ENCODE data around the gene CHST2.
"Not testable (repeated sequence)": the region's sequence is repeated elsewhere in the genome, so short reads cannot be mapped to it uniquely, and the experiment has no call there.

The CHST2 gene

GRCh38 chr3:143137435-143138036 is 18.0 kb downstream of the CHST2 start:
- DNase-seq = no peak

DNA sequence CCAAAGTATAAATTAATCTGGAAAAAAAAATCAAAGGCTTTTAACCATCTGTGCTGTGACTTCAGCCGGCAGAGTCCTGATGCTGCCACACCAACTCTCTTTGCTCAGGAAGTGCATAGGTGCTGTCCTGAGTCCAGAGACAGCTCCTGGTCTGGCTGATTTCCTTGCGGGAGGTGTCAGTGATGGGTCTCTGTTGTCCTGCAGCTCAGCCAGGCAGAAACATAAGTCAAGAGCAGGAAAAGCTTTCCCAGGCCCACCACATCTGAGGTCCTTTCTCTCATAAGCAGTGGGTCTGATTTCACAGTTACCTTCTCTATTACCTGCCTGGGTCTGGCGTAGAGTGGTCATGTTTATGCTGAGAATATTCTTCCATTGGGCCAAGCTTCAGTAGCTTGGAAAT is 19.4 kb downstream of the CHST2 start:
- no peak for DNase-seq

- DNase-seq = no peak
Observed at GRCh38 chr3:143139762-143140161, 20.2 kb downstream of the CHST2 start.

- DNase-seq = no peak
Observed at GRCh38 chr3:143140550-143140949, 21.0 kb downstream of the CHST2 start.

DNA sequence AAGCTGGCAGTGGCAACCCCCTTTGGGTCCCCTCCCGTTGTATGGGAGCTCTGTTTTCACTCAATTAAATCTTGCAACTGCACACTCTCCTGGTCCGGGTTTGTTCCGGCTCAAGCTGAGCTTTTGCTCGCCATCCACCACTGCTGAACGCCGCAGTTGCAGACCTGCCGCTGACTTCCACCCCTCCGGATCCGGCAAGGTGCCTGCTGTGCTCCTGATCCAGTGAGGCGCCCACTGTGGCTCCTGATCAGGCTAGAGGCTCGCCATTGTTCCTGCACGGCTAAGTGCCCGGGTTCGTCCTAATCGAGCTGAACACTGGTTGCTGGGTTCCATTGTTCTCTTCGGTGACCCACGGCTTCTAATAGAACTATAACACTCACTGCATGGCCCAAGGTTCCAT is 22.8 kb downstream of the CHST2 start:
- DNase-seq = no peak

DNA sequence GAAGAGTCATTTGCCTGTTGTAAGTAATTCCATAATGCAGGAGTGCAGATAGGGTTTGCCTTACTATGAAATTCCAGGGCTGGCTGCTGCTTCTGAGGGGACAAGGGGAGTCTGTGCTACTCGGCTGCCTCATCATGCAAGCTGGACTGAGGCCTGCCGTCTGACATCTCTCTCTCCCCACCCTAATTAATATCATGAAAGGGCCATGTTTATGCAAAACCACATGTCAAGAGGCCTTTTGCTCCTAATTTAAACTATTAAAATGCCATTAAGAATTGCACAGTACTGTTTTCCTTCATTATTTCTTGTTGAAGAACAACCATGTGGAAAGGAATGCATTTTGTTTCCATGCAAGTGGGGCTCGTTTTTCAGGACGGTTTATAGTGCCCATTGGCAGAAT is 26.3 kb downstream of the CHST2 start:
- DNase-seq = no peak

- no peak for DNase-seq
Observed at GRCh38 chr3:143146486-143147274, 27.1 kb downstream of the CHST2 start.

GRCh38 chr3:143147707-143148106 is 28.1 kb downstream of the CHST2 start:
- no peak for DNase-seq

DNA sequence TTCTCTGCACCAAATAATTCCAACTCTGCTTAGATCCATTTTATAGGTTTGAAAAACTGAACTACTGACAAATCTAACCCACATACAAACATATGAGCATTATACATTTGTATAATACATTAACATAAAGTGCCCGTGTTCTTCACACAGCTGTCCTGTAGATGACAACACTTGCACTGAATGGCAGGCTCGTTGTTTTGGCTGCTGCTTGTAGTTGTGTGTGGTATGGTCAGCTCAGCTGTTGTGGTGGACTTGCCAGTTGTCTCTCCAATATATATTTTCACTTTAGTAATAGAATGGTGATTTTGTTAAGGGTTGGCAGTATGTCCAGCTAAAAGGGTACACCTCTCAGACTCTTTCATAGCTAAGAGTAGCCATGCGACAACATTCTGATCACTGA is 30.5 kb downstream of the CHST2 start:
- DNase-seq = no peak

DNA sequence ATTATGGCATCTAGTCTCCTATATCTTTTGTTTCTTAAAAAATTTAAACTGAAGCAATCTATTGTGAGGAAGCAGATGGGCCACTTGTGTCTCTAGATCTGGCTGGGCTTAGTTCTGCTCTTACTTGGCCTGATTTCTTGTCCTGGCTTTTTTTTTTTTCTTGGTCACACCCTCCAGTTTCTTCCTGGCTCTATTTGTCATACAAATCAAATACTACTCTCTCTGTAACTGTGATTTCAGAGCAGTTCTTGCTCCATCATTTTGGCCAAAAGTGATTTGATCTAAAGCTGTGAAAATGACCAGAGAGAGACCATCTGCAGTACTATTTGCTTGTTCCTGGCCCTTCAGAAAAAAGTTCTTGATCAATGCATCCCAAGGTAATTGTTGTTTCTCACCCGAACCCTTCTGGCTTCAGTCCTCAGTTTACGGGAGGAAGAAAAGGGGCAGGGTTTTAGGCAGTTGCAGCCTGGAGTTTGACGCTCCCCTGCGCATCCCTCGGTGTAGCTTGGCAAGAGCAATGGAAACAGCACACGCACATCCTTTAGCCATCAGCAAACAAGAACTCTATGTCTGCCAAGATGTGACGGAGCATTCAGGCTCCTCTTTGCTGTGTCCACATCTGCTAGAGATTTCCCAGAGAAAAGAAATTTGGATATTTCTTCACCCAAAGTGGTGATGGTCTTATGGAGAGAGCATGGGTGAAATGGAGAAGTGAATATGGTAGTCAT is 31.6 kb downstream of the CHST2 start:
- no peak for DNase-seq

DNA sequence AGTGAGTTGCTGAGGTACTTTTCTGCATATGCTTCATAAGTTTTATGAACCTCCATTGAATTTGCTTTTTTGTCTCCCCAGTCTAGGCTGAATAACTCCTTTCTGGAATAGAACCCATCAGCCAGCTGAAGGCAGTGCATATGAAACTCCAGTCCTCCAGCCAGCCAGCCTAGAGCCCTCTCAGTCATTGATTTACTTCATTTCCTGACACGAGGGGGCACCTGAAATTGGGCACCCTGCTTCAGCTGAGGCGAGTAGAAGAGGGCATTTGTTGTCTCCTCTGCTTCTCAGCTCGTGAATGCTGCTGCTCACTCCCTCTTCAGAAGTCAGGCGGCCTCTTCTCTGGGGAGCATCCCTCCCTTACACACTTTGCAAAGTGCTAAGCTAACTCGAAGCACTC is 32.5 kb downstream of the CHST2 start:
- DNase-seq = no peak

- no peak for DNase-seq
Observed at GRCh38 chr3:143155756-143156155, 36.2 kb downstream of the CHST2 start.

- DNase-seq = no peak
Observed at GRCh38 chr3:143158014-143158988, 38.7 kb downstream of the CHST2 start.

GRCh38 chr3:143160437-143160836 is 40.9 kb downstream of the CHST2 start:
- DNase-seq = no peak

- no peak for DNase-seq
Observed at GRCh38 chr3:143163562-143164100, 44.1 kb downstream of the CHST2 start.

GRCh38 chr3:143165211-143165610 is 45.6 kb downstream of the CHST2 start:
- no peak for DNase-seq

- not testable (repeated sequence) for DNase-seq
Observed at GRCh38 chr3:143165612-143166285, 46.2 kb downstream of the CHST2 start.

DNA sequence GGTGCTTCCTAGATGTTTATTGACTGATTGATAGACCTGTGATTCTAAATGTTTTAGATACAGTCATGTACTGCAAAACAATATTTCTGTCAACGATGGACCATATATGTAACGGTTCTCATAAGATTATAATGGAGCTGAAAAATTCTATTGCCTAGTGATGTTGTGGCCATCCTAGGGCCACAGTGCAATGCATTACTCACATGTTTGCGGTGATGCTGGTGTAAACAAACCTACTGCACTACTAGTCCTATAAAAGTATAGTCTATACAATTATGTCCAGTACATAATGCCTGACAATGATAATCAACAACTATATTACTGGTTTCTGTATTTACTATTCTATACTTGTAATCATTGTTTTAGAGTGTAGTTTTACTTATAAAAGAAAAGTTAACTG is 46.8 kb downstream of the CHST2 start:
- no peak for DNase-seq

DNA sequence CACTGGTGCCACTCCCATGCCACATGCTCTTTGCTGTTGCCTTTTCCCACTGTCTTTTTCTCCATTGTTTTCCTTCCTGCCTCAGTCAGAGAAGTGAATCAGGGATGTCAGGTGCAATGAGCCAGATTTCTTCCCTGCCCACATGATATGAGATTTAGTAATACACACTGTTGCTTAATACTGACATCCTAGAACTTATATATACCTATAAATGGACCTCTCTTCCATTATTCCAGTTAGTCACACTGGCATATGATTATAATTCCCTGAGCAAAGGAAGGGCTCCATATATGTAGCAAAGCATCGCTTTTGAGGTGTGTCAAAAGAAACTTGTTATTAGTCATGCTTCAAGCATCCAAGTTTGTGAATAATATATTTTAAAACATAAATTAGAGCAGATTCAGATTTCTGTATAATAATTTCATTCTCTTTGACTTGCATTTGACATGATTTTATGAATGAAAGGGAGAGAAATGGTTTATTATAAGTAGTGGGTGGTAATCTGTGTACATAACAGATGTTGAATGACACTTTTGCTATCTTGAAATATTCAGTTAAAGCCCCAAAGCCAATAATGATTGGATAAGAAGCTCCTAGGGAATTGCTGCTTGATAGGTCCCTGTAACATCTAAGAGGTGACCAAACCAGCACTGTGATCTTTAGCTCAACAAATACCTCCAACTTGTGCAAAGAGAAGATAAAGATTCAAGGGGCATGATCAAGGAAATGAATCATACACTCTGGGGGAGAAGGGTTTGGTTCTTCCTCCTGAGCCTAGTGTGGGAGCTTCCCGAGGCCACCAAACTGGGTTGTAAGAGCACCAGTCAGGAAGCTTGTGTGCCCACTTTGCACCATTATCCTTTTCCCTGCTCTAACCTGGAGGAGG is 48.6 kb downstream of the CHST2 start:
- no peak for DNase-seq

DNA sequence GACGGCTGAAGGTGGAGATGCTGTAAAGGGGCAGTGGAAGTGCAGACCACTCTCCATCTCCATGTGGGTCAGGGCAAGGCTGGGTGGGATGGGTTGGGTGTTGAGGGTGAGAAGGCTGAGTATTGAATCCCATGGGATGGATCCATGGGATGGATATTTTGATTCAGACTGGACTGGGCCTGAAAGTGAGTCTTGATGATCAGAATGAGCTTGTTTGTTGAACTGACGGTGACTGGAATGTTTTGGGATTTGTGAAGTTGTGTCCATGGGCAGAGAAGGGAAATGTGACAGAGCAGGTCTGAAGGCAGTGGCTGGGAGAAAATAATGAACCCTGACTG is 49.3 kb downstream of the CHST2 start:
- DNase-seq = no peak

DNA sequence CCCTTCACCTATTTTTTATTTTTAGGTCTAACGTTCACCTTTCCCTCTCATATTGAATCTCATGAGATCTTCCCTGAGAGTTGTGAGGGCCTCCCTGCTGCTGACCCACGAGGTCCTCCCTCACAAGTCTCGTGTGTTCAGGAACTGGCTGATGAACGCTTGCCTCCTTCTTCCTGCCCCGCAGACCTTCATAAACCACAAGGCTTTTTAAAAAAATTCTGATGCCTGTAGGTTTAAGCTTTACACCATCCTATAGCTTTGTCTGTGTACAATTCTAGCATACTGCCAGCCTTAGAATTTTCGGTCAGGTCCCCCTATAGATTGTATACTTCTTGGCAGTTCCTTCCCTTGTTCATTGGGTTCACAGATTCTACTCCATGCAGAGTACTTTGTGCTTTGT is 50.5 kb downstream of the CHST2 start:
- DNase-seq = no peak
